Stimulated activated naive CD4-positive, alpha-beta T cell treated with Interleukin-2 at 50 U/mL for 16 hours (primary cell): ENCODE results near the gene PRKG1.
"Not testable (repeated sequence)": the region's sequence is repeated elsewhere in the genome, so short reads cannot be mapped to it uniquely, and the experiment has no call there.

Source experiments
- DNase-seq: peaks from one replicate; lab custom pipeline; 2025; lab: John Stamatoyannopoulos, UW

PRKG1 gene

GRCh38 chr10:51270936-51271530 is 196.7 kb downstream of the PRKG1 start:
- DNase-seq = no peak

DNA sequence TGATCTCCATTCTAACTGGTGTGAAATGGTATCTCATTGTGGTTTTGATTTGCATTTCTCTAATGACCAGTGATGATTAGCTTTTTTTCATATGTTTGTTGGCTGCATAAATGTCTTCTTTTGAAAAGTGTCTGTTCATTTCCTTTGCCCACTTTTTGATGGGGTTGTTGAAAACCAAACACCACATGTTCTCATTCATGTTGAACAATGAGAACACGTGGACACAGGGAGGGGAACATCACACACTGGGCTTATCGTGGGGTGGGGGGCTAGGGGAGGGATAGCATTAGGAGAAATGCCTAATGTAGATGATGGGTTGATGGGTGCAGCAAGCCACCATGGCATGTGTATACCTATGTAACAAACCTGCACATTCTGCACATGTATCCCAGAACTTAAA is 197.8 kb downstream of the PRKG1 start:
- DNase-seq = not testable (repeated sequence)

GRCh38 chr10:51272555-51272954 is 198.3 kb downstream of the PRKG1 start:
- no peak for DNase-seq

GRCh38 chr10:51273574-51273973 is 199.3 kb downstream of the PRKG1 start:
- DNase-seq = no peak

DNA sequence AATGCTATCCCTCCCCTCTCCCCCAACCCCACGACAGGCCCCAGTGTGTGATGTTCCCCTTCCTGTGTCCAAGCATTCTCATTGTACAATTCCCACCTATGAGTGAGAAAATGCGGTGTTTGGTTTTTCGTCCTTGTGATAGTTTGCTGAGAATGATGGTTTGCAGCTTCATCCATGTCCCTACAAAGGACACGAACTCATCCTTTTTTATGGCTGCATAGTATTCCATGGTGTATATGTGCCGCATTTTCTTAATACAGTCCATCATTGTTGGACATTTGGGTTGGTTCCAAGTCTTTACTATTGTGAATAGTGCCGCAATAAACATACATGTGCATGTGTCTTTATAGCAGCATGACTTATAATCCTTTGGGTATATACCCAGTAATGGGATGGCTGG is 201.8 kb downstream of the PRKG1 start:
- not testable (repeated sequence) for DNase-seq

GRCh38 chr10:51281387-51281786 is 207.1 kb downstream of the PRKG1 start:
- not testable (repeated sequence) for DNase-seq

GRCh38 chr10:51285601-51286000 is 211.3 kb downstream of the PRKG1 start:
- no peak for DNase-seq

DNA sequence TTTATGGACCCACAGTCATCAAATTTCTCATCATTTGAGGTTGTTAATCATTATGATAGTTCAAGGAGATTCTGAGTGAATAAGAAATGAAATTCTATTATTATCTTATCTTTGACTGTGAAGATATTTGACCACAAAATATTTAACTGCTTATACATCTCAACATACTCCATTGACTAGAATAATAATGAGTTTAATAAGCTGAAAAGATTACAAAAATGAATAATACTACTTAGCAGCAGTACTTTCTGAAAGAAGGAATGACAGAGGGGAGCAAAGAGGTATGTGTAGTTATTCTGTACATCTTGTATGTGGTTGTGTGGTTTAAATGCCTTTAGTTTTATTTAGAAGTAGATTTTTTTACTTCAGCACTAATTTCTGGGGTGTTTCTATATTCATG is 214.2 kb downstream of the PRKG1 start:
- DNase-seq = no peak

DNA sequence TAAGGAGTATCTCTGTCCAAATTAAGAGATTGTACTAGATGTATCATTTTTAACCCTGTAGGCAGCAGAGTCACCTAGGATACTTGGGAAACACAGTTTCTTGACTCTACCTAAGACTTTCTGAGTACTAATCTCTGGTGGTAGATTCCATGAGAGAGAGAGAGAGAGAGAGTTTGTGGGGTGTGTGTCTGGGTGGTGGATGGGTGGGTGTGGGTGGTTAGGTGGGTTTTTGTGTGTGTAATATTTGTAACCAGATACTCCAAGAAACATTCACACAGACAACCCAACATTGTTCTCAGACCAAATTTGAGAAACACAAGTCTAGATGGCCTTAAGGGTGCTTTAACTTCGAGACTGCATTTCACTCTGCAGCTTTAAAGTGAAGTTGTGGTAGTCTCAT is 215.2 kb downstream of the PRKG1 start:
- DNase-seq = no peak

- DNase-seq = no peak
These were observed 217.7 kb downstream of the PRKG1 start for GRCh38 chr10:51291961-51292360.

DNA sequence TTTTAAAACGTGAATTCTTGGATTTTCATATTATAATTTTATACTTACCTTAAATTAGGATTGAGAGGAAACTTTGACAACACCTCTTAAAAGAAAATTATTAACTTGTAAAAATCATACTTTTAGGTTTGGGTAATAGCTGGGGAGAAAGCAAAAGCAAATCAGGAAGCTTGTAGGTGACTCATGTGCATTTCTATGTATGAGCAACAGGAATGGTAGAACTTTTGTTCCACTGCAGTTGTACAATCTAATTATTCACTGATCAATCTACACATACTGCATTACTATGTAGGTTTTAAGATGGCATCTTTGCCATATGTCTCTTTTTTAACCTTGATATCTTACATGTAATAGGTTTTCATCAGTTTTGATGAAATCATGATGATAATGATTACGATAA is 223.2 kb downstream of the PRKG1 start:
- no peak for DNase-seq

GRCh38 chr10:51300617-51301304 is 226.5 kb downstream of the PRKG1 start:
- no peak for DNase-seq

DNA sequence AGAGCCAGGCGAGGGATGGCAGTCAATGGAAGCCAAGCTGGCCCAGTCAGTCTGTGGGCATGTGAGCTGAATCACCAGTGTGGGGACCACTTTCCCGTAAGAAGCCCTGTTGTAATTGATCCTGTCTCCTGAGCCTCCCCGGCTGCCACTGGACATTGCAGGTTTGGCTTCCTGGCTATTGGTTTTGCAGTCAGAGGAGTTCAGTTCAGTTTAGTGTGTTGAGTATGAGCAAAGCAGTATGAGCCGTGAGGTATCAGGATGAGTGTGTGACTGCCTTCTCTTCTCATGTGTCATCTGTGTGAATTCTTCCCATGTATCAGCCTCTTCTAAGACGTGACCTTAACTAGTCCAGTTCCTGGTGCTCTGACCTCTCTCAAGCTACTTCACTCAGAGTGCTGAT is 227.4 kb downstream of the PRKG1 start:
- DNase-seq = no peak

- DNase-seq = no peak
These were observed 228.0 kb downstream of the PRKG1 start for GRCh38 chr10:51302316-51302715.

- no peak for DNase-seq
These were observed 233.8 kb downstream of the PRKG1 start for GRCh38 chr10:51308116-51308515.

- DNase-seq = no peak
These were observed 236.9 kb downstream of the PRKG1 start for GRCh38 chr10:51311228-51311627.

DNA sequence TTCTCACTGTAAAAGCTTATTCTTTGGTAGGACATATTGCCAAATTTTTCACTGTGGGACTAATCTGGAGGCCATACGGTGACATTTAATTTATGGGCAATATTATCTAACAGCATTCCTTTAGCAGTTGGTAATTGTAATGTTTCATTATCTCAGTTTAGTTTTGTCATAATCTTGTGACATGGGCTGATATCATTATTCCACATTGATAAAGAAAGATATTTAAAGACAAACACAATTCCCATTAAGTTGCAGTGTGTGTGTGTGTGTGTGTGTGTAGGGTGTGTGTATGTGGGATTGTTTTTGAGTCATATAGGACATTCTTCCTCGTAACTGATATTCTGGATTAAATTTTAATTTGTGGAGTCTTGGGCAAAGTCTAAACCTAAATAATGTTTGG is 238.5 kb downstream of the PRKG1 start:
- DNase-seq = no peak

GRCh38 chr10:51313251-51313650 is 239.0 kb downstream of the PRKG1 start:
- no peak for DNase-seq

- no peak for DNase-seq
These were observed 239.6 kb downstream of the PRKG1 start for GRCh38 chr10:51313773-51314478.

DNA sequence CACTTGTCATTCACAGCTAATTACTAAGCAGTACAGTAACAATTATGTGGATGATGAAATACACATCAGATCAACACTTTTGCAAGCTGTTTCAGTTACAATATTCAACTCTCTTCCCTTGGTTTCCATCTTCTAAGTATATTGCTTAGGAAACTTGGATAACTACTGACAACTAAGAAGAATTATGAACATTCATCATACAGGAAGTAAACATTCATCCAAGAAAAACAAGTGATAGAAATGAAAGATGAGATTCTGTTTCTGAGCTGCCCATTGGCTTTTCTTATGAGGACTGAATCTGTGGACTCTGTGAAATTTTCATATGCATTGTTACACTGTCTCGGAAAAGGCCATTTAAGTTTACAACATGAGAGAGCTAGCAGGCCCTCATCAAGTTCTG is 240.2 kb downstream of the PRKG1 start:
- no peak for DNase-seq

GRCh38 chr10:51318399-51319172 is 244.3 kb downstream of the PRKG1 start:
- no peak for DNase-seq

GRCh38 chr10:51319173-51319435 is 244.8 kb downstream of the PRKG1 start:
- no peak for DNase-seq

DNA sequence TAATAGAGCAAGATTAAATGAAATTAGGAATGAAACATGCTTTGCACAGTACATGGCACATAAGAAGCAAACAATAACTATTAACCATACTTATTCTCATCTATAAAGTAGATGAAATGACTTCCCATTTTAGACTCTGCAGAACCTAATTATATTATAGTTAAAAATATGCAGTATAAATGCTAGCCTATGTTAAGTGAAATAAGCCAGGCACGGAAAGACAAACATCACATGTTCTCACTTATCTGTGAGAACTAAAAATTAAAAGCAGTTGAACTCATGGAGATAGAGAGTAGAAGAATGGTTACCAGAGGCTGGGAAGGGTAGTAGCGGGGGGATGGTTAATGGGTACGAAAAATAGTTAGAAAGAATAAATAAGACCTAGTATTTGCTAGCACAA is 247.0 kb downstream of the PRKG1 start:
- no peak for DNase-seq
